GM23338 (cell line): ENCODE data around the gene KRT2. TPM values are rescaled to one million over a fixed set of nuclear protein-coding genes. Genes with fewer than 3 reads are reported as not detected.

Source experiments
- ATAC-seq: fragments of 200-7000 bp; cut with Tn5 transposase; 3 replicates; pipeline ENCODE4 v1.9.1; 2020
- DNase-seq: peaks from one replicate; pipeline ENCODE4 v3.0.0-alpha.2; 2015; ENCODE audit warnings: low spot score
- H2AFZ ChIP-seq: fragments of 200-600 bp; sonication (generic); 2 replicates; pipeline ENCODE4 v1.8.0; 2016; ENCODE audit warnings: antibody characterized with exemption, mild to moderate bottlenecking, moderate library complexity
- H3F3A ChIP-seq: fragments of 200-600 bp; sonication (generic); replicated peaks from 2 replicates; pipeline ENCODE4 v1.8.0; 2017; ENCODE audit warnings: antibody characterized with exemption, mixed run types, low read depth
- H3K27ac ChIP-seq: fragments of 200-600 bp; sonication (generic); 2 replicates; pipeline ENCODE4 v1.6.1; 2016; ENCODE audit warnings: low read depth
- H3K27me3 ChIP-seq: fragments of 200-600 bp; sonication (generic); 2 replicates; pipeline ENCODE4 v1.8.0; 2016; ENCODE audit warnings: mild to moderate bottlenecking, mixed run types, moderate library complexity; ENCODE audit not compliant: insufficient read depth
- H3K36me3 ChIP-seq: fragments of 200-600 bp; sonication (generic); 2 replicates; pipeline ENCODE4 v1.8.0; 2016; ENCODE audit warnings: mild to moderate bottlenecking; ENCODE audit not compliant: insufficient read depth
- H3K4me1 ChIP-seq: fragments of 200-600 bp; sonication (generic); 2 replicates; pipeline ENCODE4 v1.8.0; 2016; ENCODE audit warnings: mild to moderate bottlenecking, moderate library complexity; ENCODE audit not compliant: insufficient read depth
- H3K4me2 ChIP-seq: fragments of 200-600 bp; sonication (generic); 2 replicates; pipeline ENCODE4 v1.7.1; 2017; ENCODE audit warnings: mixed run types
- H3K4me3 ChIP-seq: fragments of 200-600 bp; sonication (generic); 2 replicates; pipeline ENCODE4 v1.6.1; 2016; ENCODE audit warnings: mixed run types
- H3K79me2 ChIP-seq: fragments of 200-600 bp; sonication (generic); replicated peaks from 2 replicates; pipeline ENCODE4 v1.8.0; 2017; ENCODE audit warnings: mild to moderate bottlenecking; ENCODE audit not compliant: insufficient read depth
- H3K9me2 ChIP-seq: fragments of 200-600 bp; sonication (generic); 2 replicates; pipeline ENCODE4 v1.8.0; 2017; ENCODE audit not compliant: insufficient read depth
- H4K20me1 ChIP-seq: fragments of 200-600 bp; sonication (generic); replicated peaks from 2 replicates; pipeline ENCODE4 v1.8.0; 2017; ENCODE audit warnings: mild to moderate bottlenecking; ENCODE audit not compliant: insufficient read depth
- H3K27ac Mint-ChIP-seq: 2 replicates; pipeline ENCODE4 v1.8.0; 2020; ENCODE audit warnings: inconsistent platforms, mild to moderate bottlenecking, moderate library complexity, mixed read lengths
- H3K27me3 Mint-ChIP-seq: 3 replicates; pipeline ENCODE4 v1.8.0; 2022; ENCODE audit warnings: low read depth, mild to moderate bottlenecking, moderate library complexity, mixed read lengths, inconsistent platforms; ENCODE audit not compliant: insufficient read depth, poor library complexity
- H3K36me3 Mint-ChIP-seq: 3 replicates; pipeline ENCODE4 v1.8.0; 2021; ENCODE audit warnings: low read depth, mild to moderate bottlenecking, inconsistent platforms, moderate library complexity, mixed read lengths
- H3K4me1 Mint-ChIP-seq: 3 replicates; pipeline ENCODE4 v1.8.0; 2020; ENCODE audit warnings: mild to moderate bottlenecking, inconsistent platforms, mixed read lengths
- H3K4me3 Mint-ChIP-seq: 3 replicates; pipeline ENCODE4 v1.8.0; 2021; ENCODE audit warnings: moderate library complexity, mild to moderate bottlenecking, inconsistent platforms, mixed read lengths
- H3K9me3 Mint-ChIP-seq: 3 replicates; pipeline ENCODE4 v1.8.0; 2020; ENCODE audit warnings: moderate library complexity, mild to moderate bottlenecking, inconsistent platforms, mixed read lengths
- CREB1 ChIP-seq: fragments of 250-450 bp; sonication (Bioruptor Pico); IDR thresholded peaks from 2 replicates; pipeline ENCODE4 v1.5.0; 2020; ENCODE audit warnings: low read depth, mild to moderate bottlenecking, moderate library complexity
- ETS1 ChIP-seq: IDR thresholded peaks from 2 replicates; pipeline ENCODE4 v1.6.1; 2016; ENCODE audit warnings: antibody characterized with exemption
- EZH2 ChIP-seq: fragments of 200-600 bp; sonication (generic); IDR thresholded peaks from one replicate; pipeline ENCODE4 v1.8.0; 2017; ENCODE audit warnings: antibody characterized with exemption, mild to moderate bottlenecking, low read depth; ENCODE audit not compliant: unreplicated experiment
- EZH2phosphoT487 ChIP-seq: fragments of 200-600 bp; sonication (generic); IDR thresholded peaks from one replicate; pipeline ENCODE4 v1.8.1; 2018; ENCODE audit warnings: antibody characterized with exemption; ENCODE audit not compliant: unreplicated experiment
- NANOG ChIP-seq: IDR thresholded peaks from 2 replicates; pipeline ENCODE4 v1.6.1; 2016; ENCODE audit warnings: antibody characterized with exemption, borderline replicate concordance
- POLR2AphosphoS5 ChIP-seq: IDR thresholded peaks from 2 replicates; pipeline ENCODE4 v1.6.1; 2016; ENCODE audit warnings: antibody characterized with exemption, low read depth
- REST ChIP-seq: IDR thresholded peaks from one replicate; pipeline ENCODE4 v1.6.1; 2018; ENCODE audit warnings: antibody characterized with exemption; ENCODE audit not compliant: unreplicated experiment
- STAT1 ChIP-seq: IDR thresholded peaks from one replicate; pipeline ENCODE4 v1.6.1; 2016; ENCODE audit warnings: antibody characterized with exemption; ENCODE audit not compliant: unreplicated experiment
- ZNF114 ChIP-seq: fragments of 250-450 bp; sonication (Bioruptor Pico); IDR thresholded peaks from 2 replicates; pipeline ENCODE4 v1.5.0; 2020; ENCODE audit warnings: mild to moderate bottlenecking, moderate library complexity
- ZNF462 ChIP-seq: fragments of 250-450 bp; sonication (Bioruptor Pico); IDR thresholded peaks from 2 replicates; pipeline ENCODE4 v1.5.0; 2020; ENCODE audit warnings: mild to moderate bottlenecking, moderate library complexity
- polyA plus RNA-seq: library from polyadenylated mRNA; unstranded; fragments of >200 nt; fragmentation: Nextera tagmentation; extraction: Ambion mirVana; gene quantifications from 2 replicates; pipeline ENCODE4 v1.2.1, GENCODE V29; 2016
- total RNA-seq: library from RNA; depleted of rRNA; stranded (reverse); fragments of >200 nt; shearing (Covaris generic); gene quantifications from 2 replicates; pipeline ENCODE4 v1.2.3, GENCODE V29; 2014

KRT2 gene
- total and polyA plus RNA-seq, 2 experiments from 2014 or later = not detected

GRCh38 chr12:52681526-52682380 lies 29.7 kb upstream of the KRT2 start (continued):
- TF ChIP-seq ZNF462 (CRISPR knock-in tag) (no peak), REST (no peak), EZH2phosphoT487 (no peak)

DNA sequence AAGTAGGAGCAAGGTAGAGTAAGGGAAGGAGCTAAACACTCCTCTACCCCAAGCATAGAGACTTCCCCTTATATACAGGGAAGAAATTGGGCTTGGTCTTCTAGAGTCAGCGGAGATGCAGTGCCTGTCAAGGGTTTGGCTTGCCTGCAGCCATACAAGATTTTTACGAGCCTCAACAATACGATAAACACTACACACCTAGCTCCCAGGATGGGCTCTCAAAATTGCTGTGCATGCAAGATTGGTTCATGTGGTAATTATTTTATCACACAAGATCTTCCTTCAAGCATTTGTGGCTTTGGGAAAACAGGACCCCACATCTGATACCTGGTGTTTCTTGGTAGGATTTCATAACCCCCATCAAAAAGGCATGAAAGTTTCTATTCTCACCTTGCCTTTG lies 28.4 kb upstream of the KRT2 start, which contains the start of gene KRT1:
KRT1 (minus strand) TSS at position 45 of the 400 bp plus-strand sequence. CDS start 59 bp downstream, outside the sequence.
- no peaks in the 10 kb centered on the region for H3K9me3 Mint-ChIP-seq
- no peak for ATAC-seq
- TF ChIP-seq EZH2 (no peak), ETS1 (no peak), CREB1 (CRISPR knock-in tag) (no peak), ZNF114 (CRISPR knock-in tag) (no peak), STAT1 (no peak), POLR2AphosphoS5 (no peak), NANOG (no peak)

More for the DNA sequence above, 28.4 kb upstream of the KRT2 start, which contains the start of gene KRT1:
- Mint-ChIP-seq H3K36me3 (no peaks in the 10 kb centered on the region), H3K4me3 (no peak within 1 kb of the TSS), H3K27ac (no peak within 1 kb of the TSS), H3K27me3 (no peaks in the 10 kb centered on the region), H3K4me1 (no peaks in the 10 kb centered on the region; the same call in 2 of the 3 replicates)
- no peaks in the 10 kb centered on the region for H3F3A ChIP-seq
- H3K4me1 ChIP-seq = no peaks in the 10 kb centered on the region
- H3K9me2 ChIP-seq = peaks cover 9% of the 10 kb centered on the region; the same call in 1 of the 2 replicates
- H3K36me3 ChIP-seq = no peaks in the 10 kb centered on the region
- no peaks in the 10 kb centered on the region for H3K79me2 ChIP-seq
- no peaks in the 10 kb centered on the region for H4K20me1 ChIP-seq
- no peaks in the 10 kb centered on the region for H3K27me3 ChIP-seq
- no peak within 1 kb of the TSS for H3K27ac ChIP-seq
- no peak within 1 kb of the TSS for H3K4me3 ChIP-seq
- H2AFZ ChIP-seq = no peak within 1 kb of the TSS
- no peak within 1 kb of the TSS for H3K4me2 ChIP-seq
- DNase-seq = no peak
